Peyer's patch (tissue), 4 donors: ENCODE results near the gene SLC39A11. TPM values are rescaled to one million over a fixed set of nuclear protein-coding genes. Genes with fewer than 3 reads are reported as not detected.
"Not testable (repeated sequence)": the region's sequence is repeated elsewhere in the genome, so short reads cannot be mapped to it uniquely, and the experiment has no call there.

Experiments used
- DNase-seq, 3 donors: peaks; one replicate each; pipeline ENCODE4 v3.0.0-alpha.2; 2017 to 2019
- H3K27ac ChIP-seq, 4 donors: fragments of 200-600 bp; sonication (generic); one replicate each; pipeline ENCODE4 v1.5.1; 2016 to 2019
- H3K27me3 ChIP-seq, 2 donors: fragments of 200-600 bp; sonication (generic); one replicate each; pipeline ENCODE4 v1.5.1; 2019
- H3K36me3 ChIP-seq, 3 donors: fragments of 200-600 bp; sonication (generic); one replicate each; pipeline ENCODE4 v1.5.1; 2016 to 2019
- H3K4me1 ChIP-seq, 4 donors: fragments of 200-600 bp; sonication (generic); one replicate each; pipeline ENCODE4 v1.5.1; 2016 to 2019
- H3K4me3 ChIP-seq, 4 donors: fragments of 200-600 bp; sonication (generic); 1 replicate in 3 of 4; 2 replicates in 1 of 4; pipeline ENCODE4 v1.5.1; 2016 to 2019; ENCODE audit warnings: mild to moderate bottlenecking in 1 of 4
- H3K9me3 ChIP-seq, 4 donors: fragments of 200-600 bp; sonication (generic); one replicate each; pipeline ENCODE4 v1.5.1; 2016 to 2019; ENCODE audit warnings: mild to moderate bottlenecking in 1 of 4
- POLR2A ChIP-seq, 2 donors: fragments of 450-650 bp; IDR thresholded peaks; one replicate each; pipeline ENCODE4 v1.5.1; 2017; ENCODE audit warnings: antibody characterized with exemption in 2 of 2, mild to moderate bottlenecking in 2 of 2, moderate library complexity in 2 of 2
- total RNA-seq, 4 donors: library from RNA; depleted of rRNA; stranded (reverse); fragments of >200 nt; gene quantifications; one replicate each; pipeline ENCODE4 v1.1.0, GENCODE V29; 2016
- TF ChIP-seq, protein P1 (sequence below), 6 experiments: fragments of 450-650 bp in 4 of 6; fragments of 200-600 bp in 2 of 6; sonication (generic) in 1 of 6; IDR thresholded peaks; one replicate each; pipeline ENCODE4 v1.5.1; 2017 to 2019; ENCODE audit warnings: antibody characterized with exemption in 6 of 6, mild to moderate bottlenecking in 3 of 6, moderate library complexity in 1 of 6

Gene SLC39A11
- total RNA-seq, 4 donors from 2014 or later: 39.9 to 91.6 (median 45.7) TPM

DNA sequence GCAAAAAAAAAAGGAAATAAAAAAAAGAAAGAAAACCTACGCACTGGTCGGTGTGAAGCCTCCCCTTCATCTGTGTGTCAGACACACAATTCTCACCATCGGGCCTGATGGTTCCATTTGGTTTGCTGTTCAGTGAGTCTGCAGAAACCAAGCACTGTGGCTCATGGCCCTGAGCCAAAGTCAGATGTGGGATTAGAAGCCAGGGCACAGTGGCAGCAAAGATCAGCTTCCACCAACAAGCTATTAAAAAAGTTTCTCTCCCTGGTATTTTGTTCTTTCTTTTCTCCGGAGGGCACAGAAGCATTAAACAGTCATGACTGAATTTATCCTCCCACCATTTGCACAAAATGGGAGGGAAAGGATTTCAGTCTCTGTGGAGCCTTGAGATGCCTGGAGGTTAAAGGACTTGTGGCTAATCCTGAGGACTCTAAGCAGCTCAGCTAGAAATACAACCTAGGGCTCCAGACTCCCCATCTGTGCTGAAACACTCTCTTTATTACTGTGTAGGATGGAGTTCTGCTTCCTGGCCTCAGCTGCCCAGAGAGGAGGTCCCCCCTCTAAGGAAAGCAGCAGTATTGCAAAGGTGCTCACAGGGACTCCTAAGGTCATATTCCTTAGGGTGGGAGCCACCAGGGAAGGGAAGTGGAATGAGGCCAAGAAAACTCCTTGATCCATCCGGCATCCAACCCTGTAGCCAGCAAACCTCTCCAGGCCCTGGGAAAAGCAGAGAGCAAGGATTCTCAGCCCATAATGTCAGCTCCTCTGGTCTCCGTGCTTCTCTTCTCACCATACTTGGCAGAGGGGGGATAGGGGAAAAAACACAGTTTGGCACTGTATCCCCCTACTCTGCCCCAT, 28.2 kb downstream of the SLC39A11 start:
- H3K4me1 ChIP-seq: peaks cover 0 to 8% (median 0%) of the 10 kb centered on the region in 4 donors
- H3K36me3 ChIP-seq: no peaks in the 10 kb centered on the region
- no peak overlapping the region for H3K27ac ChIP-seq
- H3K9me3 ChIP-seq: no peaks in the 10 kb centered on the region
- DNase-seq: no peak
- H3K27me3 ChIP-seq: no peaks in the 10 kb centered on the region
- TF ChIP-seq POLR2A (IDR thresholded peaks at IDR 0.05): no peak
- TF ChIP-seq, protein P1, sequence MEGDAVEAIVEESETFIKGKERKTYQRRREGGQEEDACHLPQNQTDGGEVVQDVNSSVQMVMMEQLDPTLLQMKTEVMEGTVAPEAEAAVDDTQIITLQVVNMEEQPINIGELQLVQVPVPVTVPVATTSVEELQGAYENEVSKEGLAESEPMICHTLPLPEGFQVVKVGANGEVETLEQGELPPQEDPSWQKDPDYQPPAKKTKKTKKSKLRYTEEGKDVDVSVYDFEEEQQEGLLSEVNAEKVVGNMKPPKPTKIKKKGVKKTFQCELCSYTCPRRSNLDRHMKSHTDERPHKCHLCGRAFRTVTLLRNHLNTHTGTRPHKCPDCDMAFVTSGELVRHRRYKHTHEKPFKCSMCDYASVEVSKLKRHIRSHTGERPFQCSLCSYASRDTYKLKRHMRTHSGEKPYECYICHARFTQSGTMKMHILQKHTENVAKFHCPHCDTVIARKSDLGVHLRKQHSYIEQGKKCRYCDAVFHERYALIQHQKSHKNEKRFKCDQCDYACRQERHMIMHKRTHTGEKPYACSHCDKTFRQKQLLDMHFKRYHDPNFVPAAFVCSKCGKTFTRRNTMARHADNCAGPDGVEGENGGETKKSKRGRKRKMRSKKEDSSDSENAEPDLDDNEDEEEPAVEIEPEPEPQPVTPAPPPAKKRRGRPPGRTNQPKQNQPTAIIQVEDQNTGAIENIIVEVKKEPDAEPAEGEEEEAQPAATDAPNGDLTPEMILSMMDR (IDR thresholded peaks at IDR 0.05): no peak
- H3K4me3 ChIP-seq: no peak overlapping the region

GRCh38 chr17:73062726-73063125, 29.8 kb downstream of the SLC39A11 start:
- Histone ChIP-seq H3K4me3 (no peak overlapping the region), H3K27me3 (no peaks in the 10 kb centered on the region), H3K4me1 (no peaks in the 10 kb centered on the region), H3K27ac (no peak overlapping the region), H3K9me3 (no peaks in the 10 kb centered on the region), H3K36me3 (no peaks in the 10 kb centered on the region)
- no peak for DNase-seq
- TF ChIP-seq, protein P1 (IDR thresholded peaks at IDR 0.05): no peak
- no peak for TF ChIP-seq POLR2A (IDR thresholded peaks at IDR 0.05)

GRCh38 chr17:73061161-73061560, 31.3 kb downstream of the SLC39A11 start:
- H3K36me3 ChIP-seq: no peaks in the 10 kb centered on the region
- no peak for DNase-seq
- TF ChIP-seq, protein P1 (IDR thresholded peaks at IDR 0.05): no peak
- no peak for TF ChIP-seq POLR2A (IDR thresholded peaks at IDR 0.05)
- H3K4me3 ChIP-seq: no peak overlapping the region
- no peaks in the 10 kb centered on the region for H3K27me3 ChIP-seq
- H3K27ac ChIP-seq: no peak overlapping the region
- no peaks in the 10 kb centered on the region for H3K4me1 ChIP-seq
- H3K9me3 ChIP-seq: no peaks in the 10 kb centered on the region

DNA sequence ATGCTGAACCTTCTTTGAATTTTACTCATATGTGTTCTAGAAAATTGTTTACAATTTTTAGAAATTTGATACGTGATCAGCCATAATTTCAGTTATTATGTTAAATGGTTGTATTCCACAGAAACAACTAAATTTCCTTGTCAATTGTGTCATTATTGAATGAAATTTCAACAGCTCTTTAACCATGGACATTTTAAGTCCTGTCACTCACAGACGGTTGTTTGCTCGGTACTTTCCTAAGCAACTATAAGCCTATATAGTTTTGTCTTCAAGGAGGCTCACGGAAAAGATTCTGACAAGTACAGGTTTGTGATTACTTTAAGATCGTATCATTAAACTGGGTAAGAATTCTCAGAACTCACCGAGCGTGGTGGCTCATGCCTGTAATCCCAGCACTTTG, 31.8 kb downstream of the SLC39A11 start:
- H3K4me1 ChIP-seq: no peaks in the 10 kb centered on the region
- DNase-seq: no peak
- no peak overlapping the region for H3K27ac ChIP-seq
- H3K36me3 ChIP-seq: no peaks in the 10 kb centered on the region
- H3K27me3 ChIP-seq: no peaks in the 10 kb centered on the region
- no peak for TF ChIP-seq POLR2A (IDR thresholded peaks at IDR 0.05)
- TF ChIP-seq, protein P1 (IDR thresholded peaks at IDR 0.05): no peak
- no peaks in the 10 kb centered on the region for H3K9me3 ChIP-seq
- H3K4me3 ChIP-seq: no peak overlapping the region

DNA sequence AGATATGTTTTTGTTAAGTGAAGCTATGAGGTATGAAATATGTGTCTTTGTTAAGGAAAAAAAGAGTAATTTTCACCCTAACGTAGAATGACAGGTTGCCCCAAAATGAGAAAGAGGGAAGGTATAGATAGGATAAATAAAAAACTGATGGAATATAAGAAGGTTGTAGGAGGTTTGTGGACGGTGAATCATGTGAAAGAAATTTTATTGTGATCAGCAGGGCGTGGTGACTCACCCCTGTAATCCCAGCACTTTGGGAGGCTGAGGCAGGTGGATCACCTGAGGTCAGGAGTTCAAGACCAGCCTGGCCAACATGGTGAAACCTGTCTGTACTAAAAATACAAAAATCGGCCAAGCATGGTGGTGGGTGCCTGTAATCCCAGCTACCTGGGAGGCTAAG, 32.8 kb downstream of the SLC39A11 start:
- not testable (repeated sequence) for H3K27me3 ChIP-seq, H3K4me3 ChIP-seq, H3K9me3 ChIP-seq, H3K4me1 ChIP-seq, H3K36me3 ChIP-seq, H3K27ac ChIP-seq, DNase-seq

DNA sequence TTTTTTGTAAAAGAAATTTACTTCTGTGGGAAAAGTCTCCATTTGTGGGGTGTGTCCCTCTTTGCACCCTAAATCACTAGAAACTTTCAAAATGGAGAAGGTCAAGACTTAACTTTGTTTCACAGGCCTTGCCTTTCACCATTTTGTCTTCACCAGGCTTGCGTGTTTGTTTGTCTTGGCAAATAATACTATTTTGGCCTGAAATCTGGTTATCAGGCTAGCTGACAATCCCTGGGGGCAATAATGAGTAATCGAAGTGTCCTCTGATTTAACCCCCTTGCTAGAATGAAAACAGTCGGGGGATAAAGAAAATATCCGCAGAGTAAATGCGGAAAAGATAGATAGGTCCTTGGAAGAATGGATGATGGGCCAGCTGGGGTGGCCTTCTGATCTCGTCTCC, 34.5 kb downstream of the SLC39A11 start:
- H3K27me3 ChIP-seq: no peaks in the 10 kb centered on the region
- no peak overlapping the region for H3K4me3 ChIP-seq
- no peaks in the 10 kb centered on the region for H3K9me3 ChIP-seq
- TF ChIP-seq, protein P1 (IDR thresholded peaks at IDR 0.05): no peak
- no peak for TF ChIP-seq POLR2A (IDR thresholded peaks at IDR 0.05)
- no peaks in the 10 kb centered on the region for H3K36me3 ChIP-seq
- no peak for DNase-seq
- no peak overlapping the region for H3K27ac ChIP-seq
- H3K4me1 ChIP-seq: no peaks in the 10 kb centered on the region
